MM.1S (cell line): ENCODE results near the gene TGFB2.

ENCODE experiments used
- CTCF ChIP-seq: fragments of 300-600 bp; sonication (generic); IDR thresholded peaks from 2 replicates; pipeline ENCODE4 v1.5.1; 2016; ENCODE audit warnings: antibody characterized with exemption, low read length, mixed read lengths
- EZH2 ChIP-seq: fragments of 300-600 bp; sonication (generic); optimal IDR thresholded peaks from 2 replicates; pipeline ENCODE3; 2017; ENCODE audit warnings: low read depth, mild to moderate bottlenecking, antibody characterized with exemption, low read length, mixed read lengths

DNA sequence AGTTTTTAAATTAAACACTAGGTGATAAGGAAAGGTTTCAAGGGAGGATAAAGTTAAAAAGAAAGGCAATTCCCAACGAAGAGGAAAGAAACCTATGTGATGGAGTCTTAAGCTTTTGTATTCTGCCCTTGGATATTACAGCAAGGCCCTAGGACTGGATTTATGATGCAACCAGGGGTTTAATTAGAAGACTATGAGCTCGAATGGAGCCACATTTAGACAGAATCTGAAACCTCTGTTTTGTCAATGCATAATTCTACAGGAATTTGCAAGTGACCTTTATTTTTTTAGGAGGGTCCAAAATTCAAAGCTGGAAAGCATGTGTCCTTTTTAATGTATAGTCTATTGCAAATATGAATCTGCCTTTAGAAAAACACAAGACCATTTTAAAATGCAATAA lies 37.9 kb downstream of the TGFB2 start:
- TF ChIP-seq CTCF = no peak
- TF ChIP-seq EZH2 = no peak
